Activated CD4-positive, CD25-positive, alpha-beta regulatory T cell treated with anti-CD3 and anti-CD28 coated beads, Interleukin-2, amount 50 U/mL, for 24 hours (primary cell): ENCODE data around the gene GAREM1.

Source experiments
- ATAC-seq, 2 donors: fragments of 150-1000 bp; cut with Tn5 transposase; one replicate each; pipeline ENCODE4 v1.10.0; 2021; ENCODE audit warnings: mild to moderate bottlenecking in 1 of 2, moderate library complexity in 1 of 2

The GAREM1 gene

GRCh38 chr18:32422978-32423740 lies 47.5 kb downstream of the GAREM1 start:
- no peak for ATAC-seq

- no peak for ATAC-seq
Observed at GRCh38 chr18:32422201-32422600, 48.5 kb downstream of the GAREM1 start.

GRCh38 chr18:32420084-32420750 lies 50.5 kb downstream of the GAREM1 start:
- ATAC-seq: no peak

GRCh38 chr18:32418148-32418547 lies 52.5 kb downstream of the GAREM1 start:
- no peak for ATAC-seq

- ATAC-seq: no peak
Observed at GRCh38 chr18:32405588-32405987, 65.1 kb downstream of the GAREM1 start.

- ATAC-seq: no peak
Observed at GRCh38 chr18:32401621-32402020, 69.1 kb downstream of the GAREM1 start.

GRCh38 chr18:32393407-32393806 lies 77.3 kb downstream of the GAREM1 start:
- ATAC-seq: no peak

GRCh38 chr18:32391126-32391525 lies 79.6 kb downstream of the GAREM1 start:
- no peak for ATAC-seq

- no peak for ATAC-seq
Observed at GRCh38 chr18:32389858-32390257, 80.8 kb downstream of the GAREM1 start.

GRCh38 chr18:32389191-32389590 lies 81.5 kb downstream of the GAREM1 start:
- no peak for ATAC-seq

- ATAC-seq: no peak
Observed at GRCh38 chr18:32386471-32386870, 84.2 kb downstream of the GAREM1 start.

- ATAC-seq: no peak
Observed at GRCh38 chr18:32383050-32383819, 87.4 kb downstream of the GAREM1 start.

GRCh38 chr18:32381761-32382160 lies 88.9 kb downstream of the GAREM1 start:
- ATAC-seq: no peak

GRCh38 chr18:32380559-32380958 lies 90.1 kb downstream of the GAREM1 start:
- ATAC-seq: no peak

GRCh38 chr18:32379891-32380290 lies 90.8 kb downstream of the GAREM1 start:
- no peak for ATAC-seq

- no peak for ATAC-seq
Observed at GRCh38 chr18:32378705-32379104, 92.0 kb downstream of the GAREM1 start.

- no peak for ATAC-seq
Observed at GRCh38 chr18:32373995-32374394, 96.7 kb downstream of the GAREM1 start.

- ATAC-seq: no peak
Observed at GRCh38 chr18:32373505-32373904, 97.2 kb downstream of the GAREM1 start.

- no peak for ATAC-seq
Observed at GRCh38 chr18:32372381-32373061, 98.2 kb downstream of the GAREM1 start.

GRCh38 chr18:32372047-32372380 lies 98.7 kb downstream of the GAREM1 start:
- no peak for ATAC-seq

GRCh38 chr18:32371384-32371783 lies 99.3 kb downstream of the GAREM1 start:
- no peak for ATAC-seq

- ATAC-seq: no peak
Observed at GRCh38 chr18:32368991-32369390, 101.7 kb downstream of the GAREM1 start.

- no peak for ATAC-seq
Observed at GRCh38 chr18:32368170-32368569, 102.5 kb downstream of the GAREM1 start.
